ENCODE data around the gene MCTP1.

DNA sequence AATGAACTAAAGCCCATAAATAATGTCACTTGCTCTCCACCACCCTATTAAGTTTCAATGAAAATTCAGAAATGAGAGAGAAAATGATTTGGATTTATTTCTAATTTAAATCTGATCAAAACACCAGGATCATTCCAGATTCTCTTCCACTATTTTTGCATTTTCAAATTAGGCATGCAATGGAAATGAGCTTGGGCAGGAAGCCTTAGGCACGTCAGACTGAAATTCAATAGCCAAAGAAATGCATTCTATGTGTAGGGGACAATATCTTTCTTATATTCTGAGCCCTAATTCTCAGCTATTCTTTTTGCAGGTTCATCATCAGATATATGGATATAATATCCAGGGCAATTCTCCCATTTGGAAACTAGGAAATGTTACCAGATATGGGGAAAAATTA is 132.8 kb downstream of the MCTP1 start:
- no peak for TF ChIP-seq RAD21 (IDR thresholded peaks at IDR 0.05; ENCODE audit: low read depth)
- TF ChIP-seq, protein P1, sequence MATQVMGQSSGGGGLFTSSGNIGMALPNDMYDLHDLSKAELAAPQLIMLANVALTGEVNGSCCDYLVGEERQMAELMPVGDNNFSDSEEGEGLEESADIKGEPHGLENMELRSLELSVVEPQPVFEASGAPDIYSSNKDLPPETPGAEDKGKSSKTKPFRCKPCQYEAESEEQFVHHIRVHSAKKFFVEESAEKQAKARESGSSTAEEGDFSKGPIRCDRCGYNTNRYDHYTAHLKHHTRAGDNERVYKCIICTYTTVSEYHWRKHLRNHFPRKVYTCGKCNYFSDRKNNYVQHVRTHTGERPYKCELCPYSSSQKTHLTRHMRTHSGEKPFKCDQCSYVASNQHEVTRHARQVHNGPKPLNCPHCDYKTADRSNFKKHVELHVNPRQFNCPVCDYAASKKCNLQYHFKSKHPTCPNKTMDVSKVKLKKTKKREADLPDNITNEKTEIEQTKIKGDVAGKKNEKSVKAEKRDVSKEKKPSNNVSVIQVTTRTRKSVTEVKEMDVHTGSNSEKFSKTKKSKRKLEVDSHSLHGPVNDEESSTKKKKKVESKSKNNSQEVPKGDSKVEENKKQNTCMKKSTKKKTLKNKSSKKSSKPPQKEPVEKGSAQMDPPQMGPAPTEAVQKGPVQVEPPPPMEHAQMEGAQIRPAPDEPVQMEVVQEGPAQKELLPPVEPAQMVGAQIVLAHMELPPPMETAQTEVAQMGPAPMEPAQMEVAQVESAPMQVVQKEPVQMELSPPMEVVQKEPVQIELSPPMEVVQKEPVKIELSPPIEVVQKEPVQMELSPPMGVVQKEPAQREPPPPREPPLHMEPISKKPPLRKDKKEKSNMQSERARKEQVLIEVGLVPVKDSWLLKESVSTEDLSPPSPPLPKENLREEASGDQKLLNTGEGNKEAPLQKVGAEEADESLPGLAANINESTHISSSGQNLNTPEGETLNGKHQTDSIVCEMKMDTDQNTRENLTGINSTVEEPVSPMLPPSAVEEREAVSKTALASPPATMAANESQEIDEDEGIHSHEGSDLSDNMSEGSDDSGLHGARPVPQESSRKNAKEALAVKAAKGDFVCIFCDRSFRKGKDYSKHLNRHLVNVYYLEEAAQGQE (IDR thresholded peaks at IDR 0.05; ENCODE audit: low read depth): no peak
- no peak for TF ChIP-seq NFIC (IDR thresholded peaks at IDR 0.05)
